ENCODE data around the gene OPN1SW. TPM values are rescaled to one million over a fixed set of nuclear protein-coding genes. Genes with fewer than 3 reads are reported as not detected.

The OPN1SW gene
- total RNA-seq, 2 experiments from 2014 or later, result not detected

DNA sequence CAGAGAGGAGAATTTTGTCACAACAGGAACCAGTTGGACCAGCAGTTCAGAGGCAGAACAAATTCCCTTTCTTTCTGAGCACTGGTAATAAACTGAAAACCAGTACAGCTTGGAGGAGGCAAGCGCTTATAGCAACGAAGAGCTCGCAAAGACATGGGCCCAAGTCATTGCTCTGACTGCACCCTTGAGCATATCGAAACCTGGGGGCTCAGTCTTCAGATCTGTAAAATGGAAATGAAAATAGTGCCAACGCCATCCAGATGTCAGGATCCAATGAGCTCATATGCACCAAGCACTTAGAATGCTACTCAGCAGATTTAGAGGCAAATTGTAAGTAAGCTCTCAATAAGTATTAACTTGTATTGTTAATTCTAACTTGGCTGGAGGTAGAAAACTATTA, 50.9 kb downstream of the OPN1SW start:
- Mint-ChIP-seq H3K36me3 (ENCODE audit: low read depth) (no peaks in the 10 kb centered on the region), H3K4me1 (ENCODE audit: low read depth) (no peaks in the 10 kb centered on the region), H3K4me3 (no peak overlapping the region), H3K27ac (no peak overlapping the region), H3K9me3 (no peaks in the 10 kb centered on the region), H3K27me3 (peaks cover 25% of the 10 kb centered on the region)
- no peak for ATAC-seq (ENCODE audit: poor library complexity)
- Histone ChIP-seq H3K27me3 (ENCODE audit: control insufficient read depth in 1 of 2, insufficient read depth in 2 of 2, low read length in 2 of 2) (peaks cover 0 to 3% of the 10 kb centered on the region in 2 experiments), H3K9me3 (ENCODE audit: control insufficient read depth in 1 of 2, insufficient read depth in 1 of 2, low read length in 2 of 2) (no peaks in the 10 kb centered on the region), H3K4me3 (ENCODE audit: low read length) (no peak overlapping the region), H3K36me3 (ENCODE audit: insufficient read depth, low read length) (no peaks in the 10 kb centered on the region), H3K27ac (ENCODE audit: low read depth in 1 of 2, low read length in 2 of 2) (no peak overlapping the region), H3K4me1 (ENCODE audit: insufficient read depth, low read length) (no peaks in the 10 kb centered on the region)
- DNase-seq, result no peak
- POLR2A ChIA-PET, result no interaction called here
- CTCF ChIA-PET, result no interaction called here
- intact Hi-C loops (cut with DNase I, micrococcal nuclease), result no loop called here
- TF ChIP-seq, protein P1, sequence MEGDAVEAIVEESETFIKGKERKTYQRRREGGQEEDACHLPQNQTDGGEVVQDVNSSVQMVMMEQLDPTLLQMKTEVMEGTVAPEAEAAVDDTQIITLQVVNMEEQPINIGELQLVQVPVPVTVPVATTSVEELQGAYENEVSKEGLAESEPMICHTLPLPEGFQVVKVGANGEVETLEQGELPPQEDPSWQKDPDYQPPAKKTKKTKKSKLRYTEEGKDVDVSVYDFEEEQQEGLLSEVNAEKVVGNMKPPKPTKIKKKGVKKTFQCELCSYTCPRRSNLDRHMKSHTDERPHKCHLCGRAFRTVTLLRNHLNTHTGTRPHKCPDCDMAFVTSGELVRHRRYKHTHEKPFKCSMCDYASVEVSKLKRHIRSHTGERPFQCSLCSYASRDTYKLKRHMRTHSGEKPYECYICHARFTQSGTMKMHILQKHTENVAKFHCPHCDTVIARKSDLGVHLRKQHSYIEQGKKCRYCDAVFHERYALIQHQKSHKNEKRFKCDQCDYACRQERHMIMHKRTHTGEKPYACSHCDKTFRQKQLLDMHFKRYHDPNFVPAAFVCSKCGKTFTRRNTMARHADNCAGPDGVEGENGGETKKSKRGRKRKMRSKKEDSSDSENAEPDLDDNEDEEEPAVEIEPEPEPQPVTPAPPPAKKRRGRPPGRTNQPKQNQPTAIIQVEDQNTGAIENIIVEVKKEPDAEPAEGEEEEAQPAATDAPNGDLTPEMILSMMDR (IDR thresholded peaks at IDR 0.05), result no peak

Other genes with a start within 250 kb of the OPN1SW start
- gene GARIN1A, start 103.5 kb downstream of the OPN1SW start, total RNA-seq, result under 1 TPM; 0.71 to 0.73 TPM
- gene CALU, start 36.4 kb downstream of the OPN1SW start, total RNA-seq, result 10 to 100 TPM; 28.4 to 29.9 TPM
- 1 to 10 TPM; 4.5 to 4.9 TPM for gene CCDC136, start 16.2 kb upstream of the OPN1SW start, total RNA-seq
- under 1 TPM; 0.06 to 0.08 TPM for gene FLNC, start 54.6 kb upstream of the OPN1SW start, total RNA-seq
- 10 to 100 TPM; 49.6 to 54.3 TPM for gene ATP6V1F, start 87.1 kb upstream of the OPN1SW start, total RNA-seq
- under 1 TPM in 1 of 2 experiments, not detected in 1; 0.11 TPM for gene KCP, start 134.9 kb upstream of the OPN1SW start, total RNA-seq
- 1 to 10 TPM; 1.7 to 1.8 TPM for gene IRF5, start 162.1 kb upstream of the OPN1SW start, total RNA-seq

Measured in CD4-positive, alpha-beta T cell (primary cell).